ENCODE measurements around the gene SRSF12.

Gene SRSF12

DNA sequence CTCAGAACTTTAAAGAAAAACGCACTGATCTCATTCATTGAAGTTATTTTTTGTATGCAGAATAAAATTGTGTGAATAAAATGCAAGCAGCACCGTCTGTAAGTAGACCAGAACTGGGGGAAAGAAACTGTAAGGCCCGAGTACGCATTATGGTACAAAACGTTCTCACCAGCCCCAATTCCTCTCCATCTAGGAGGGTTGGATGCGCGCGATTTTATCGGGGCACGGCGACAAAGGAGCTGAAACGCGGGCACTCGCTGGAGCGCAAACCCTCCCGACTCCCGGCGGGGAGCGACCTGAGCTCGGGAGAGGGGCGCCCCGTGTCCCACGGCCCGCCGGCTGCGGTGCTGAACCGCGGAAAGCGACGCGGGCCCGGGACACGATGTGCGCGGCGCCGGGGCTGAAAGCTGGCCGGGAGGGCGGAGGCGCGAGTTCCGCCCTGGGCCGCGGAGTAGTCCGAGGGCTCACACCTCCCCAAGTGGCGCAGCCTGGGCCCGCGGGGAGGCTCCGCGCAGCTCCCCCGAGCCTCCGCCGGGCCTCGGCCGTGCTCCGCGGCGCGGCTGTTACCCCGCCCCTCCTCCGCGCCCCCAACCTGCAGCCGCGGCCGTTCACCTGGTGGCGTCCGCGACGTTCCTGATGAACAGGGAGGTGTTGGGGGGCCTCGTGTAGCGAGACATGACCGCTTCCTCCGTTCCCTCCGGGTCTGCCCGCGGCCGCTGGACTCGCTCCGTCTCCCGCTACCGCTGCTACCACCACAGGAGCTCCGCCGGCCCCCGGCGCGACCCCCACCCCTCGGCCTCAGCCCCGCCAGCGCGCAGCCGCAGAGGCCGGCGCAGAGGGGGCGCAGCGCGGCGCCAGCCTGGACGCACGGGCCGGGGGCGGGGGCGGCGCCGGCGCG, at the start of gene SRSF12:
Gene SRSF12 (minus strand): TSS at position 861 of the 898 bp plus-strand sequence. CDS start 184 bp downstream, at position 677.
- peak; percentile 50 for DNase-seq

DNA sequence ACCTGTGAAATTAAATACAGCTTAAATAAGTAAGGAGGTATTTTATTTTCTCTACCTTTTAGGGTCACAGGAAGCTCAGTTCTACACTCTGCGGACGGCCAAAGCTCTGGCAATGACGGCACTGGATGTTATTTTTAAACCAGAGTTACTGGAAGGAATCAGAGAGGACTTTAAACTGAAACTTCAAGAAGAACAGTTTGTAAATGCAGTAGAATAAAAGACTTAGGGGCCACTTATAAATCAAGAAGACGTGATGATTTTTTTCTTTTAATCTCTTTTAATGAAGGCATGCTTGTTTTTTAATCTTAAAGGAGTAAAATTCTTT, 44.1 kb upstream of the SRSF12 start:
- no peak for DNase-seq

DNA sequence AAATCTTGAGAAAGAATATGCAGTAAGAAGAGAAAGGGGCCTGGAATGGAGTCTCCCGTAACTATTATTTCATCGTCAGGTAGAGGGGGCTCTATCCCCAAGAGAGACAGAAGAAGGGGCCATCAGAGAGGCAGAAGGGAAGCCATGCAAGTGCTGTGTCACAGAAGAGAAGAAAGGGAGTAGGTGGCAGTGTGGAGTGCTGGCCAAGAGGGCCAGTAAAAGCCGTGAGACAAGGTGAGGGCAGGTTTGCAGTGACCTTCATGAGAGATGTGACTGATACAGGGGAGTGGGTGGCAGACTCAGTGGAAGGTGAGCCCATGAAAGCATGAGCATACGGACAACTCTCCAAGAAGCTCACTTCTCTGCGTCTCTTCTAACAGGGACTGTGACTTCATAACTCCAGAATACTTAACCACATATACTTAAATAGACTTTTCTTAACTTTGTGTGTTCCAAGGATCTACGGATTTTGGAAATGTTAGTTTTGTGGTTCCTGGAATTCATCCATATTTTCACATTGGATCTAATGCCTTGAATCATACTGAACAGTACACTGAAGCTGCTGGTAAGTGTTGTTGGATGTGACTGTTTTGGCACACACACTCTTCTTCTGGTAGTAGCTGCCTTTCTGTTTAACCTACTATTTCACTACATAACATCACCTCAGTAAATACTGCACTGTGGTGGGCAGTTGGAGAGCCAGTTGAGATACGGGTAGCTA, 43.6 kb upstream of the SRSF12 start:
- DNase-seq = peak; percentile 3

DNA sequence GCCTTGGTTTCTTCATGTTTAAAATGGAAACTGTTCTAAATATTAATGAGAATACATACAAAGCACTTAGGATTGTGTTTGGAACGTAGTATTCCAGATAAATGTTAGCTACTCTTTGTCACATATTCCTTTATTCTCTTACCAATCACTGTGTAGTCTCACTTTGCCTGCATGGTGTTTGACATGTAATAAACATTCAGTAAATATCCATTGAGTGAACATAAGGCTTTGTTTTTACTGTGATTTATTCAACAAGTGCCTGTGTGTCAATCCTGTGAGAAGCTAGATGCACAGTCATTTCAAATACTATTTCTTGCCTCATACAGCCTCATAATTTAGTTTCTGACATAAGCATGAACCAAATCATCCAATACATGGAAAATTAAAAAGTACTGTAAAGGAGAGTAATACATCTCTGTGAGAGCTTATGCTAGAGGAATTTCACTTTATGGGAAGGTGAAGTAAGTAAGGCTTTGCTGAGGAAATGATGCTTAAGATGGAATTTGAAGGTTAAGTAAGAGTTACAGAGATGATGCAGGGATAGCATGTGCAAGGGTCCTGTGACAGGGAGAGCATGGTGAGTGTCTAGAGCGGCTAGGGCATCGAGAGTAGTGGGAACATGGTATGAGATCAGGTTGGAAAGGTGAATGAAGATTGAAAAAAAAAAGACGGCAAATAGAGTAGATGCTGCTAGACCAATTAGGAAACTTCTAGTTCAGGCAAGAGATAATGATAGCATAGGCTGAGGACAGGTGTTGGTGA, 42.6 kb upstream of the SRSF12 start:
- DNase-seq = no peak

DNA sequence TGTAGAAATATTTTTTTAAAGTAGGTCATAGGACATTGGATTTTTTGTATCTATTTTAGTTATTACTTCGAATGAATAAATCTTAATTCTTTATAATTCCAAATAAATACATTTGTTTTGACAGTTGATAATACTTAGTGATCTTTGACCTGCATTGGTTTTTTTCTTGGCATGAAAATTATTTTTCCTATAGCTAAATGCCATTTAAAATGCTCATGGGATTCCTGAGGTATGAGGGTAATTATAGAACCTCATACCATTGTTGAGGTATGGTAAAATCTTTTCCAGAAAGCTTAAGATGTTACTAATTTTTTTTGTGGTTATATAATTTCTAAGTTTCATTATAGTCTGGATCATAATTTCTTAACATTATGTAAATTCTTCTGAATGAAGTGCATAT, 36.3 kb upstream of the SRSF12 start:
- no peak for DNase-seq

DNA sequence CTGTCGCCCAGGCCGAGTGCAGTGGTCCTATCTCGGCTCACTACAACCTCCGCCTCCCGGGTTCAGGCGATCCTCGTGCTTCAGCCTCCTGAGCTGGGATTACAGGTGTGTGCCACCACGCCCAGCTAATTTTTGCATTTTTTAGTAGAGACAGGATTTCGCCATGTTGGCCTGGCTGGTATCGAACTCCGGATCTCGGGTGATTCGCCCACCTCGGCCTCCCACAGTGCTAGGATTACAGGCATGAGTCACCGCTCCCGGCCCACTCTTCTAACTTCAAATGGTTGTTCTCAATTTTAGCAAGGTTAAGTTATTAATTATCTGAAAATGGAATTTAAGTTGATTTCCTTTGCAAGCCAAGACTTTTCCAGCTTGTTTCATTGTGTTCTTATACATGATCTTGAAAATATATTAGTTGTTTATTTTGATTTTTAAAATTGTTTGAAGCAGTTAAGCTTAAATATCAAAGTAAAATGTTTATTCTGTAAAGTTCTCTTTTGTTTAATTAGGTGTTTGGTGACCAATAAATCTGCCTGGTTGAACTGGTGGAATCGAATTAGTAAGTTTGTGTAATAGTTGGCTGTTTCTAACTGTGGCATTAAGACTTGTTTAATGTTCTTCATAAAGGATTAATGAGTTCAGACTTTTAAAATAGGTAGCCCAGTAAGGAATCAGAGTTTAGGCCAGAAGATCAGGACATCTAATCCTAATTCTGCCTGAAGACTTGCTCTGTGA, 30.3 kb upstream of the SRSF12 start:
- no peak for DNase-seq

DNA sequence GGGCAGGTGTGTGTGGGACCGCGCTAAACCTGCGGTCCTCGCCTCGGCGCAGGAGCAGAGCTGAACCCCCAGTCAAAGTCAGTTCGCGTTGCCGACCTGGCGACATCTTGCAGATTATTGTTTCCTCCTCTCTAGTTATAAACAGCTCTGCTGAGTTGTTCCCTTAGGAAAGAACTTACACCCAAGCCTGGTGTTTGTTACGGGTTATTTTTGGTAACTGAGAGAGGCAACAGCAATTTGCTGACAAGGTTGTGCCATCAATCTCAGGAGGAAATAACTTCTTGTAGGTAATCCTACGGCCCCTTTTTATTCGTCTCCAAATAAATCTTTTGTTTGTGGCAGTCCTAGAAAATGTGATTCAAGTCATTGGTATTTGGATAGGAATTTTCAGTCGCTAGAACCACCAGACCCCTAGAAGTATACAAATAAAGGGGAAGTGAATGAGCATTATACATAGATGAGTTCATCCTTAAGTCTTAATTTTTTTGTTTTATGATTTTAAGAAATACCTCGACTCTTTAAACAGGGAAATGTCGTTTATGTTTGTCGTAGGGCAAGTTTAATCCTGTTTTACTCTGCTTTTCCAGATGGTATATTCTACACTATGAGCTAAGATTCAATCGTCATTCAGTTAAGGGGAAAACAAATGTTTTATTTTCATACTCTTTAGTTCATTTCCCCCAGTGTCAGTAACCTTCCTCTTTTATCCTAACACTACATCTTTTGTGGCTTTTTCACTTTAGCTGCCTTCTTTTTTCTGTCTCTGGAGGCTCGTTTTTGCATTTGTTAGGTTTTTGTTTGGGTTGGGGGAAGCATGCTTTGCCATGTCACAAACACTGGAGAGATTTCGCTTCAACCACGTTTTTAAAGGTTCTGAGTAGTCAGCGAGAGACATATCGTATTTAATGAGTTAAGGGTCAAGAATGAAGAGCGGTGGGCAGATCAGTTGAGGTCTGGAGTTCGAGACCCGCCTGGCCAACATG, 29.1 kb upstream of the SRSF12 start:
- DNase-seq = peak; percentile 43

DNA sequence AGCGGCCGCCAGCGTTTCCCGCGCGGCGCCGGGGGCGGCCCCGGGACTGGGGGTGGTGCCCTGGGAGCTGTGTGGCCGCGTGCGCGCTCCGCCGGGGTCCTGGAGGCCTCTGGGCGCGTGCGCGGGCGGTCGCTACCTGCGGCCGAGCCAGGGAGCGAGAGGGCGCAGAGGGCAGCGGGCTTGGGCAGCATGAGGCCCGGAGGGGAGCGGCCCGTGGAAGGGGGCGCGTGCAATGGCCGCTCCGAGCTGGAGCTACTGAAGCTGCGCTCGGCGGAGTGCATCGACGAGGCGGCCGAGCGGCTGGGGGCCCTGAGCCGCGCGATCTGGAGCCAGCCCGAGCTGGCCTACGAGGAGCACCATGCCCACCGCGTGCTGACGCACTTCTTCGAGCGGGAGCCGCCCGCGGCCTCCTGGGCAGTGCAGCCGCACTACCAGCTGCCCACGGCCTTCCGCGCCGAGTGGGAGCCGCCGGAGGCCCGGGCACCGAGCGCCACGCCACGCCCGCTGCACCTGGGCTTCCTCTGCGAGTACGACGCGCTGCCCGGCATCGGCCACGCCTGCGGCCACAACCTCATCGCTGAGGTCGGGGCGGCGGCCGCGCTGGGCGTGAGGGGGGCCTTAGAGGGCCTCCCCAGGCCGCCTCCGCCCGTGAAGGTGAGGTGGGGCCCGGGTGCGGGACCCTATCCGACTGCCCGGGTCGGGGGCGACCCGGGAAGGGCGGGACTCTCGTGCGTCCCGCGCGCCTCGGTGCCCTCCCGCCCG, 28.3 kb upstream of the SRSF12 start, which contains the start of gene PM20D2:
Gene PM20D2 (plus strand): TSS at position 100 of the 762 bp plus-strand sequence. CDS start 90 bp downstream, at position 190.
- peak; percentile 82 for DNase-seq

DNA sequence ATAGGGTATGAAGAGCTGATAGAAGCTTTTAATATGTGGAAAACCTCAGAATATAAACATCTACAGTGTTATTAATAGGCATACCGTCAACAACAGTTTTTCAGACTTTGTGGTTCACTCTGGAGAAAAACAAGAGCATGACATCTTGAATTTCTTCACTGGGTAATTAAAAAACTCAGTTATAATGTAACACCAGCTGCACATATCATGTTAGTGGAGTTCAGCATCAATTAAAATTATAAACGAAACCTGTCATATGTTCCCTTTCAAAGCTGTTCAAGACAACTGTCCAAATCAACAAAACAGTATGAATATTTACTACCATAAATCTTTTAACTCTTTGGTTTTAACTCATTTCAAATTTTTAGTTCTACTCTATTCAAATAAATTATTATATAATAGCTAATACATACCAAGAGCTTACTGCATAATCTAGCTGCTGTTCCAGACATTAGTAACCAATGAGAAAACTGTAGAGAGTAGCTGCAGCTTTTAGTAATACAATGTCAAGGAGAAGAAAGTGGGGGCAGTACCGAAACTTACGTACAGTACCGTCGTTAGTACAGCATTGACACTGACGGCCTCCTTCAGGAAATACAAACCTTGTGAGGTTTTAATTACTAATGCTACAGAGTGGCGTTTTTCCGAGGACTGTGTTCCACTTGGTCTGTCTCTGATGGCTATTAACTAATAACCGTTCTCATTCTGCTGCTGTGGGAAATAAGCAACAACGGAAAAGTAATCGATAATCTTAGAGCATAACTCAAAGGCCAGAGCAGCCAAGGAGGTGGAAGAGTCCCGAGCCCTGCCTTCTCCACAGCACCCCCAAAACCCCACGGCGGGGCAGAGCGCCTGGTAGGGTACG, 27.5 kb upstream of the SRSF12 start:
- DNase-seq = peak; percentile 59

DNA sequence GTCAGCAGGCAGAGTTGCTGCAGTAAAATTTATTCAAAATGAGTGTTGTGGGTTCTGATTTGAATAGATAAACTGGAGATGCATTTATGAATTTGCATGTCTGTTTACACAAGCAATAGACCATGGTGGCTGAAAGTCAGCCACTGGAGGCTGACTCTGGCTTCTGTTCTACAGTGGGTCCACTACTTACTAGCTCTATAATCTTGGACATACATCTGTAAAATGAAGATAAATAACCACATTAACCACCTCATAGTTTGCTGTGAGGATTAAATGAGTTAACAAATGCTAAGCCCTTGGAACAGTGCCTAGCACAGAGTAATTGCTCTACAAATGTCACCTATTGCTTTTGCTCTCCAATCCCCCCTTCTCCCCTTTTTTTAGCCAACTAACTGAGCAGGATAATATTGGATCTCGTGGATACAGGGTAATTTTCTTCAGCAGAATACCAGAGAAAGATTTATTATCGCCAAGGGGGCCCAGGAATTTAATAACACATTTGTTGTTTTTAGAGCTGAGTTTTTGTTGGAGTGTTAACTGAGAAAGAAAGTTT, 26.6 kb upstream of the SRSF12 start:
- DNase-seq = peak; percentile 82

DNA sequence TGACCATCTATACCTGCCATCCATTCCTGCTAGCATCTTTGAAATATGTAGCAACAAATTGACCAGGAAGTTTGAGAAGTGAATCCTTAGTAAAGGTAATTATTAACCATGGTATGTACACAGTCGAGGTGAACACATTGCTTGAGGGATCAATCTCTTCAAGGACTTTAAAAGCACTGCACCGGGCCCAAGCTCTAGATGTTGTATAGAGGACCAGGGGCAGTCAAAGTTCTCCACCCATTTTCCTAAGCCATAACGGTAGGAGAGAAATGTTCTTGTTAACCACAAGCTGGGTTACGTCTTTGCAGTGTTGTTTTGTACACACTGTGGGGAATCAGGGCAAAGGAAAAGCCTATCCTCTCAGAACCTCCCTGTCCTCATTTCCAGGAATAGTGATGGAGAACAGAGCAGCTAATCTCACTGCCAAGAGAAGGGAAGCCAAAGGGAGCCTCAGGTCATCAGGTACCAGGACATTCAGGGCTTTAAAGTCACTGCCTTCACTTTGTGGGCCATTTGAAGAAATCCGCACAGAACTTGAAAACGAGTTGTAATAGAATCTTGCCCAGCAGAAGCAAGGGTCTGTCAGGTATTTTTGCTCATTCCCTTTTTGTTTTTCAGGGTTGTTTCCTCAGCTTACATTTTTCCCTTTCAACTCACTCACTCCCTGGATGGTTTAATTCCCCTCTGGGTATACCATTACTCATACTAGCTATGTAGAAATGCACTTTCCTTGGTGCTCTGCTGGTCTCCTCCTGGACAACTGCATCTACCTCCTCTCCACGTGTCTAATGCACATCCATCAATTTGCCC, 22.7 kb upstream of the SRSF12 start:
- no peak for DNase-seq

DNA sequence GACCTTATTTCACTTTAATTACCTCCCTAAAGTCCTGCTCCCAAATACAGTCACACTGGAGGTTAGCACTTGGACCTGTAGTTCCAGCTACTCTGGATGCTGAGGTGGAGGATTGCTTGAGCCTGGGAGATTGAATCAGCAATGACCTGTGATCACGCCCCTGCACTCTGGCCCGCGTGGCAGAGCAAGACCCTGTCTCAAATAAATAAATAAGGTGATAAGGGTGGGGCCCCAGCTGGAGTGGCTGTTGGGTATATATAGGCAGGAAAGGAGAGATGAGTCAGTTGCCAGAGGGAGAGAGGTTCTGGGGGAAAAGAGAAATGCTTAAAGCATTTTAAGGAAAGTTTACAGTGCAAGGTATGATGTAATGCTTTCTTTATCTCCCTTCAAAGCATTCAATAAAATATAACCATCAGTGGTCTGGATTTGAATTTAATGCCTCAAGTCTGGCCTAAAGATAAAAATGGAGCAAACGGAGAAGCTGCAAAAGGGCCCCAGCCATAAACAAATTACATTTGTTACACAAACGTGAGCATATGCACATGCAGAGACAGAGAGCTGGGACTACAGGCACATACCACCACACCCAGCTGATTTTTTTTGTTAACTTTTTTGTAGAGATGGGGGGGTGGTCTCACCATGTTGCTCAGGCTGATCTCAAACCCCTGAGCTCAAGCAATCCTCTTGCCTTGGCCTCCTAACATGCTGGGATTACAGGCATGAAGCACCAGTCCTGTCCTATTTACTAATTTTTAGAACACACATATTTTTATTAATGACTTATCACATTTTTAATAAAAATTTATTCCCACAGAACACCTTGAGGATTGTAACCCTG, 21.9 kb upstream of the SRSF12 start:
- DNase-seq = no peak

DNA sequence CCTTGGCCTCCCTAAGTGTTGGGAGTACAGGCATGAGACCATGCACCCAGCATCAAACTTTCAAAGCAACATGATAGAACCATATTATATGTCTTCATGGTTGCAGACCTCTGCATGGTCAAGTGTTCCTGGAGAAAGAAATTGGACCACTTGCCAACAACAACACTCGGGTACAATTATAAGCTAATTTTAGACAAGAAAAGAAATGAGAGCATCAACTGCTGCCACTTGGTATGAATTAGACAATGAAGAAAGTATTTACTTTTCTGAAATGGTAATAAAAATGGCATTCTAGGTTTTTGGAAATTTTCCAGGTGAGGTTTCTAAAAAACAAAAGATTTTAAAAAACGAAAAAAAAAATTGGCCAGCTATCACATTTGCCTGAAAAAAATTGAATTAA, 20.3 kb upstream of the SRSF12 start:
- DNase-seq = no peak

DNA sequence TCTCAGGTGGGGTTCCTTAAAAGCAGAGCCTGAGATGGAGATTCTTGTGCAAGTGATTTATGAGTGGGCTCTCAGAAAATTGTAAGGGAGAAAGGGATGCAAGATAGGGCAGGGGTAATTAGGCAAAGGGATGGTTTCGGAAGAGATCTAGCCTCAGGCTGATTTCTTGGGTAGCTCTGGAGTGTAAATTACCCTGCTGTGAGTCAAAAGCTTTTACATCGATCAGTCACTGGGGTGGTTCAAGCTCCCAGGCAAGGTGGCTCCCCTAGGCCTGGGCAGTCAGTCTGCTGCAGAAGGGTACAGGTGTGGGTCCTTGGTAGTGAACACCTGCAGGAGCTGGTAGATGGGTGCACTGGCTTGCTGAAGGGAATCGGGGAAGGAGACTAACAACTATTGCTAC, 16.9 kb upstream of the SRSF12 start:
- no peak for DNase-seq

DNA sequence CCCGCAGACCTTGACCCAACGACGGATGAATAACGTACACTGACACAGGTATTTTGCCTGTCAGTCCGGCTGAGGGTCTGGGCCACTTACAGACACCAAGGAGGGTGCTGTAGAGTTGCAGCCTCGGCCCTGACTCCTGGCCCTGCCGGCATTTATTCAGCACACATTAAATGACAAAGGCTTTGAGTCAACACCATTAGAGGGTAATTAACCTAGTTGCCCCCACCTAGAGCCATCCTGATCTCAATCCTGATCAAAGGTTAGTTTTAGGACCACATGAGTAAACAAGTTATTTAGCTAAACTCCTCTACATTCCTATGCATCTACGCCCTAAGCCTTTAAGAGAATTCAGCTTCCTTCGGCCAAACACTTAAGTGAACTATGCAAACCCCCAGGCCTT, 16.1 kb upstream of the SRSF12 start:
- no peak for DNase-seq

DNA sequence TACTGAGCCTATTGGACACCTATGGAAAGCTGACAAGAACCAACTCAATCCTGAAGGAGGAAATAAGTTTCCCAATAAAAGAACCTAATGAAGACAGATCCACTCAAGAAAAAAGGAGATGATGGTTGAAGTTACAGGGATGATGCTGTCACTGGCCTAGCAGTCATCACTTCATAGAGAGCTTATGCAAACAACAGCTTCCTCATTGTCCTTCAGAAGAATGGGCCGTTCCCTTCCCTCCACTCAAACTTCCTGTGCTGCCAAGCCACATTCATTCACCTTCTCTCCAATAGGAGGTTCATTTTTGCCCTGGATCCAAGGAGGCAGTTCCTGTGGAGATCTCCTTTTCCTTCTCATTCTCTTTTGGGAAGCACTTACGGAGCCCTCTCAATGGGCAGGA, 14.2 kb upstream of the SRSF12 start:
- DNase-seq = no peak

DNA sequence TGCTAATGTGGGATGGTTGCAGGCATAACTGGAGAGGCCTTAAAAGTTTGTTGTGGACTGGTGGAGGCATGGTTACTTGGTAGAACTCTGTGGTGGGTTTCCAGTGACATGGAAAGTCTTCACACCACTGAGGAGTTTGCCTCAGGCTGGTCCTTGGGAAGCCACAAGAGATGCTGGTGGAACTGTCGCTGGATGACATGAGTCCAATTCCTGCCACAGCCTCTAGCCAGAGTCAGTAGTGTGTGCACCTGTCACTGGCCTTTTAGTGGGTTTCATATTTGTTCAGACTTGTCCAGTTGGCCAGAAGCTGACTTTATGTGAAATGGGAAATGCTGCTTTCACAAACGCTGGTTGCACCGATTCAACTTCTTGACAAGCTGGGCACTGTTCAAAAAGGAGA, 13.7 kb upstream of the SRSF12 start:
- no peak for DNase-seq
